ENCODE results near the gene LOC128125822.
A peak's percentile ranks its signal among the peaks of the same experiment; 100 is the strongest.

LOC128125822 gene

GRCh38 chr6:63558278-63558677 is 14.0 kb upstream of the LOC128125822 start:
- ATAC-seq = no peak

DNA sequence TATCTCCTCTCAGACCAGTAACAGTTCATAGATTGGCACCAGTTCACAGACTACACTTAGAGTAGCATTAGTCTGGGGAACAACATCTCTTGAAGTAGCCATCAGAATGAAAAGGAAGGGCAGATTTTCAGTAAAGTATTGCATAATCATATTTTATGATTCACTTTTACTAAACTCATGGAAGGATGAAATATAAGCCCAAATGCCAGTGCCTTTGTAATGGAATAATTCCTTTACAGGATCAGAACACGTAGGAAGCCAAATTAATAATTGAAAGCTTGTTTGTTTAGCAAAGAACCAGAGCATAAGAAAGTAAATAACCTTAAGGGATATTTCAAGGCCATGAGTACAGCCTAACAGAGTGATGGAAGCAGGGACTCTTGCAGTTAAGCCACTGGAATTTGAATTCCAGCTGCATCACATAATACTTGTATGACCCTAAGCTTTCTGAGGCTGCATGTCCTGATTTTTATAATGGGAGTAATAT is 11.4 kb upstream of the LOC128125822 start:
- ATAC-seq = peak; percentile 74

DNA sequence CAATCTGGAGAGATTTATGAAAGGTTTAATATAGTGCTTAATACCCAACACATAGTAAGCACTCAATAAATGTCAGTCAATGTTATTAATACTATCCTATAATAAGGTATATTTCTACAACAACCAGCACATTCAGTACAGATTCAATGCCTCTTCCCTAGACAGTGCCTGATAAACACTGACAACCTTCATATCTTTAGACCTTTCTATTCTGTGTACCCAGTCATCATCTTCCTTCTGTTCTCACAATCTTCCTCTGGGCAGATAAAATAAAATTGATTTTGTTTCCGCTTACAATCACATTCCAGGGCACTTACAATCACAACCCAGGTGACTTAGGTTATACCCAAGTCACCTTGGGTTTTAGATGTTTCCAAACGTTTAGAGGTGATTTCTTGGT is 11.0 kb upstream of the LOC128125822 start:
- ATAC-seq = no peak

DNA sequence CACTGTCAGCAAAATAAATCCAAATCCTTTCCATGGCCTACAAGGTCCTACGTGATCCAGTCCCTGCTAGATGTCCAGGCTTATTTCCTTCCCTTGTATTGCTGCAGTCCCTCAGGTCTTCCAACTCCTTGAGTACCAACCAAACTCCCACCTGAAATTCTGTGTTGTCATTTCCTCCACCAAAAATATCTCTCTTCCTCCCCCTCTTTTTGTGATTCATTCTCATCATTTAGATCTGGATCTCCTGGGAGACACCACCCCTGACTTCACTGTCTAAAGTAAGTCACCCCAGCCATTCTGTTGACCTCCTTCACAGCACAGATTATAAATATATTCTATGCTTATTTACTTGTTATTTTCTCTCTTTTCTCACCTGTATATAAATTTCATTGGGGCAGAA is 9.0 kb upstream of the LOC128125822 start:
- no peak for ATAC-seq

GRCh38 chr6:63565058-63565726 is 7.1 kb upstream of the LOC128125822 start:
- no peak for ATAC-seq

GRCh38 chr6:63565727-63566596 is 6.3 kb upstream of the LOC128125822 start:
- ATAC-seq = no peak

DNA sequence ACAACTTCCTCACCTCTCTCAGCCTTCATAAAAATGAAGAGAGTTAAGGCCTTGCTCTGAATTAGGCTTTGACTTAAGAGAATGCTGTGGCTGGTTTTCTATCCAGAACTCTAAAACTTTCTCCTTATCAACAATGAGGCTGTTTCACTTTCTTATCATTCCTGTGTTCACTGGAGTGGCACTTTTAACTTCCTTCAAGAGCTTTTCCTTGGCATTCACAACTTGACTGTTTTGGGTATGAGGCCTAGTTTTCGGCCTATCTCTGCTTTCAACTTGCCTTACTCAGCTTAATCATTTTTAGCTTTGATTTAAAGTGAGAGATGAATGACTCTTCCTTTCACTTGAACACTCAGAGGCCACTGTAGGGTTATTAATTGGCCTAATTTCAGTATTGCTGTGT is 4.3 kb upstream of the LOC128125822 start:
- ATAC-seq = no peak

DNA sequence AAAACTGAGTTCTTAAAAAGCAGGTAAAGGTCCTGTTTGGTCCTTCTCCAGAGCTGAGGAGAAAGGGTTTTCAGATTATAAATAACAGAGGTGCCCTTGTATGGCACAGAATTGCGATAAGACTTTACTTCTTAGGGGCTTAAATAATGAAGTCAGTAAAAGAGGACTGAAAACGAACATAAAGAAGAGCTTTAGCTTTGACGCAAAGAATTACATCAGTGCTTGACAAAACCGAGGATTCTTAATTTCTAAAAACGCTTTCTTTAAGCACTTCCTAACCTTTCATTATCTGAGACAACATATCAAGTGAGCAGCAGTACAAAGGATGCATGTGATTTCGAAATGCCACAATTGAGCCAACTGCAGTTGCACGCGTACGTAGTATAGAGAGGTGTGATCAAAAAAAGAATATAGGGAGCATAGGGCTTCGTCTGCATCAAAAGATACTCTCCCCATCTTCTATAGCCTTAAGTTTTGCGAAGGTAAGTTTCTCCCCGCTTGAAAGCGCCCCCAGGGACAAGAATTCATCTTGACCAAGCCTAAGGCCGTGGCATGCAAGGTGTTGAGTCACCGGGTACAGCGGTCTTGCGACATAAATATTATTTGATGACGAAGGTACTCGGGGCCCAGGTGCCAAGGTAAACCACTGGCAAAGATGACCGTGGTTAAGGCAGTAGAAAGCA is 778 bp upstream of the LOC128125822 start:
- peak; percentile 56 for ATAC-seq

DNA sequence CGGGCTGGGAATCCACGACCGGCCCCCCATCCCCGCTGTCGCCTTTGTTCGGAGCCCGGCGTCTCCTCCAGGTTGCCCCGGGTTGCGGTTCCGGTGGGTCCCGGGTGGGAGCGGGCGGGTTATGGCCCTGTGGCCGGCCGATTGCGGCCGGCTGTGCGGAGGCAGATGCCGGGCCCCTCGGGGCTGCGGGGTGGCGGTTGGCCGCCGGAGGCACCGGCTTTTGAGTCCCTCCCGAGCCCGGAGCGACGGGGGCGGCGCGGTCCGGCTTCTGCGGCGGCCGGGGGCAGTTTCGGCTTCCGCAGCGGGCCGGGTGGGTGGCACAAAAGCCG is 431 bp downstream of the LOC128125822 start:
- ATAC-seq = peak; percentile 0

DNA sequence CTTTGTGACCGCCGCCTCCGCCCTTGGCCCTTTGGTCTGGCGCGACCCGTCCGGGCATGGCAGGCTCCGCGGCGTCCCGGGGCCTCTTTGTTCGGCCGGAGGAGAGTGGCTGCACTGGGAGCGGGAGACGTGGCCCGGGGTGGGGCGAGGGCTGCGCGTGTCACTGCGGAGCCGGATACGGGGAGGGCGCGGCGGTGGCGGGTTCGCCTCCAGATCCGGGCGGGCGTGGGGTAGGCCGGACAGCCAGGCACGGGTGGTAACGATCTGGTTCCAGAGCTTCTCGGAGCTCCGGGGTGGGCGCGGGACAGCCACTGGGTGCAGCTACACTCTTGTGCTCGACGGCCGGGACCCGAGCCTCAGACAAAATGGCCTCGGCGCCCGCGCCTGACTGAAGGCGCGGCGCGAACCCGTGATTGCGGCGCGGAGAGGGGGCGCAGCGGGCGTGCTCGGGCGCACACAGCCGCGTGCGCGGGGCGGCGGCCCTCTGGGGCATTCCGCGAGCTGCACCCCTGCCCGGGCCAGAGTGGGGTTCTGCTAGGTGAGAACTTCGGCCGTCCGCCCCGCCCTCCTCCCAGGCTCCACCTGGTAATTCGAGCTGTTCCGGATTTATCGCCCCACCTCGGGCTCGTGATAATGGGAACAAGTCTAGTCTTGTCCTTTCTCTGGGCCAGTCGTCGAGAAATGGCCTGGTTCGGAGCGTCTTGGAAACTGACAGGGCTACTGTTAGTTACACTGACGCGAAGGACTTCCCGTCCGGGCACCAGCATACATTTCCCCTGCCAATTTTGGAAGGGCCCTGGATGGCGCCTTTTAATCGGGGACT is 1.0 kb downstream of the LOC128125822 start:
- peak; percentile 84 for ATAC-seq

DNA sequence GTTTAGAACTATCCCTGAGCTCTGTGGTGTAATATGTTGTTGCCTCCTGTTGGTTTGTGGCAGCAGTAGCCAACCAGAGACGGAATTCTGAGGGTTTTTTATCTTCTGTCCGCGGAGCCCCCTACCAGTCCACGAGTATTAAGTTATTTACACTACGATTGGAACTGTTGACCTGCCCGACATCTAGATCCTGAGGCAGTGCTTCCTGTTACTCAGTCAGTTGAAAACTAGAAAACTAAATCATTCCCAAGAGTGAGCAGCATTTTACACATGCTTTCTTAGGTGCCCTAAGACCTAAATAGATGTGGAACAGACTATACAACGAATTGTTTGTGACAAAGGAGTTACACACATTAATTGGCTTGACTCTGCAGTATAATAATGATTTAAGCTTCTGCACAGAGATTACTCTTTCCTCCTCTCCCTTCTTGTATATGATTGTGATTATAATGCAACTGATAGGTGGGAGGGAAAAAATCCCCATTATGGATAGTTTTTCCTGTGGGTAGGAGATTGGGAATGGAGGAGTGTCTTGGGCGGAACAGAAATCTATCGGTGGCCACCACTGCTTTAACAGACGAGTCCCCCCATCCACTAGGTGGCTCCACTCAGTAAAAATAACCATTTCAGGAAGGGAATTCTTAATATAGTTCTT is 1.7 kb downstream of the LOC128125822 start:
- ATAC-seq = no peak

DNA sequence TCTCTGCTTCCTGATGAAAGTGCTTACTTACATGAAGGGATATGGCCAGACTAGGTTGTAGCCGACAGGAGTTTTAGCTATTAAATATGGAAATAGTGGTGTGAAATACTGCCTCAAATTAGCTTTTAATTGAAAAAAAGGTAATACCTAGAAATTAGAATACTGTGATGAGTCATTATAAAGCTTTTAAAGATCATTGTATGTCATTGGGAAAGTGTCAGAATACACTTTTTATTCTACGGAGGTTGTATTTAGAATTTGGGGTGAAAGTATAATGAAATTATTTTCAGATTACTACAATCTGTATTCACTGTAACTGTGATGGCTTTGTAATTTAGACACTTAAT is 2.2 kb downstream of the LOC128125822 start:
- no peak for ATAC-seq

- ATAC-seq = no peak
Measured at GRCh38 chr6:63576147-63576772, 4.0 kb downstream of the LOC128125822 start.

GRCh38 chr6:63576985-63577712 is 4.9 kb downstream of the LOC128125822 start:
- no peak for ATAC-seq

DNA sequence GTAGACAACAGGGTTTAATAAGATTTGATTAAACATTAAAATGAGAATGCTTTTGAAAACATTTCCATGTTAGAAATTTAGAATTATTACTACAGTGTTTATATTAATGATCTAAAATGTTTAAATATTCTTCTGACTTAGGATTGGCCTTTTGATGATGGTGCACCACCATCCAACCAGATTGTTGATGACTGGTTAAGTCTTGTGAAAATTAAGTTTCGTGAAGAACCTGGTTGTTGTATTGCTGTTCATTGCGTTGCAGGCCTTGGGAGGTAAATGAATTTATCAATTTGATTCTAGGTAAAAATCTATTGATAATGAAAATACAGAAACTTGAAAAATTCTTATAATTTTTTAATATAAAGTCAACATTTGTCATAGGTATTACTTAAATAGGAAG is 6.5 kb downstream of the LOC128125822 start:
- no peak for ATAC-seq

DNA sequence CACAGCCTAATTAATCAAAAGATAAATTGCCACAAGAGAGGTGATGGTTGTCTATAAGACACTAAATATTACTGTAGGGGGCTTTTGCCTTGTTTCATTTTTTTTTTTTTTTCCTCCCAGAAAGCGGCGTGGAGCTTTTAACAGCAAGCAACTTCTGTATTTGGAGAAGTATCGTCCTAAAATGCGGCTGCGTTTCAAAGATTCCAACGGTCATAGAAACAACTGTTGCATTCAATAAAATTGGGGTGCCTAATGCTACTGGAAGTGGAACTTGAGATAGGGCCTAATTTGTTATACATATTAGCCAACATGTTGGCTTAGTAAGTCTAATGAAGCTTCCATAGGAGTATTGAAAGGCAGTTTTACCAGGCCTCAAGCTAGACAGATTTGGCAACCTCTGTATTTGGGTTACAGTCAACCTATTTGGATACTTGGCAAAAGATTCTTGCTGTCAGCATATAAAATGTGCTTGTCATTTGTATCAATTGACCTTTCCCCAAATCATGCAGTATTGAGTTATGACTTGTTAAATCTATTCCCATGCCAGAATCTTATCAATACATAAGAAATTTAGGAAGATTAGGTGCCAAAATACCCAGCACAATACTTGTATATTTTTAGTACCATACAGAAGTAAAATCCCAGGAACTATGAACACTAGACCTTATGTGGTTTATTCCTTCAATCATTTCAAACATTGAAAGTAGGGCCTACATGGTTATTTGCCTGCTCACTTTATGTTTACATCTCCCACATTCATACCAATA is 7.8 kb downstream of the LOC128125822 start:
- ATAC-seq = no peak

GRCh38 chr6:63580704-63580961 is 8.4 kb downstream of the LOC128125822 start:
- ATAC-seq = no peak

- no peak for ATAC-seq
Measured at GRCh38 chr6:63581355-63582013, 9.2 kb downstream of the LOC128125822 start.

DNA sequence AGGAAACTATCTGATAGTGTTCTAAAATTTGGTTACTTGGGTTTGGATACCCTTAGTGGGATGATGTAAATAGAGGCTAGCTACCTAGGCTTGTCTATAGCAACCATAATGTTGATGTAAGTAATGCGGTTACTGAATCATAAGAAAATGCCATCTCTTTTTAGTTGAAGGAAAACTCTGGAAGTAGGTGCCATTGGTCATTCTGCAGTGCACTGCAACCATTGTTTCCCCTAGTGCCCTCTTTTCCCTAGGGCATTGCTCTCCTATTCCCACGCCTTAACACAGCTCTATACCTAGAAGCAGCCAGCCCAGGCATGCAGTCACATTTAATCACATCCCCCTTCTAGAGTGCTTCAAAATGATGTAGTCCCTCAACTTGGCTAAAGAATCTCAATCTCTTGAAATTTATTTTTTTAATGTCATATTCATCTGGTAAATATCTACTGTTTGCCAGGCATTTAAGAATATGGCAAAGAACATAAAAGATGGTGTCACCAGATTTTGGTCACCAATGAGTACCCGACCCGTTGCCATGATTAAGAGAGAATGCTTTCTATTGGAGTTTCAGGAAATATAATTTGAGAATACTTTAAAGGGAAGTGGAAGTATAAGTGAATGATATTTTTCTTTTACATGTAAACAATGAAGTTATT is 10.4 kb downstream of the LOC128125822 start:
- peak; percentile 19 for ATAC-seq
